Suprapubic skin (tissue), 4 donors: ENCODE results near the gene NT5M. TPM values are rescaled to one million over a fixed set of nuclear protein-coding genes. Genes with fewer than 3 reads are reported as not detected.
"Not testable (repeated sequence)": the region's sequence is repeated elsewhere in the genome, so short reads cannot be mapped to it uniquely, and the experiment has no call there.

ENCODE experiments used
- DNase-seq, 2 donors: peaks; one replicate each; pipeline ENCODE4 v3.0.0-alpha.2; 2019; ENCODE audit warnings: low spot score in 2 of 2
- H3K27ac ChIP-seq: fragments of 200-600 bp; sonication (generic); one replicate; pipeline ENCODE4 v1.5.1; 2019
- H3K27me3 ChIP-seq: fragments of 200-600 bp; sonication (generic); one replicate; pipeline ENCODE4 v1.5.1; 2019
- H3K36me3 ChIP-seq: fragments of 200-600 bp; sonication (generic); one replicate; pipeline ENCODE4 v1.5.1; 2019
- H3K4me1 ChIP-seq: fragments of 200-600 bp; sonication (generic); one replicate; pipeline ENCODE4 v1.5.1; 2019
- H3K4me3 ChIP-seq: fragments of 200-600 bp; sonication (generic); one replicate; pipeline ENCODE4 v1.5.1; 2019; ENCODE audit warnings: mild to moderate bottlenecking
- H3K9me3 ChIP-seq: fragments of 200-600 bp; sonication (generic); one replicate; pipeline ENCODE4 v1.5.1; 2019
- EP300 ChIP-seq: sonication (generic); formaldehyde crosslinking; IDR thresholded peaks from one replicate; pipeline ENCODE4 v1.6.1; 2017; ENCODE audit warnings: antibody characterized with exemption
- POLR2A ChIP-seq, 2 donors: fragments of 450-650 bp; IDR thresholded peaks; one replicate each; pipeline ENCODE4 v1.6.1; 2017; ENCODE audit warnings: antibody characterized with exemption in 2 of 2, mild to moderate bottlenecking in 2 of 2, moderate library complexity in 2 of 2
- POLR2AphosphoS5 ChIP-seq, 3 donors: sonication (generic); formaldehyde crosslinking; IDR thresholded peaks; one replicate each; pipeline ENCODE4 v1.6.1; 2017; ENCODE audit warnings: antibody characterized with exemption in 3 of 3
- WGBS: methylation state at CpG from one replicate; pipeline ENCODE4 v1.1.5; 2018; 5-methylcytosine and 5-hydroxymethylcytosine counted together
- total RNA-seq, 4 donors: library from RNA; depleted of rRNA; stranded (reverse); fragments of >200 nt; gene quantifications; one replicate each; pipeline ENCODE4 v1.1.0, GENCODE V29; 2016
- TF ChIP-seq, protein P1 (sequence below), 2 donors: fragments of 200-600 bp in 1 of 2; fragments of 450-650 bp in 1 of 2; sonication (generic) in 1 of 2; IDR thresholded peaks; one replicate each; pipeline ENCODE4 v1.5.1; 2016 to 2019; ENCODE audit warnings: antibody characterized with exemption in 2 of 2, mild to moderate bottlenecking in 1 of 2, moderate library complexity in 1 of 2

NT5M gene
- total RNA-seq, result 1 to 10 TPM; 1.2 to 4.6 (median 1.9) TPM

DNA sequence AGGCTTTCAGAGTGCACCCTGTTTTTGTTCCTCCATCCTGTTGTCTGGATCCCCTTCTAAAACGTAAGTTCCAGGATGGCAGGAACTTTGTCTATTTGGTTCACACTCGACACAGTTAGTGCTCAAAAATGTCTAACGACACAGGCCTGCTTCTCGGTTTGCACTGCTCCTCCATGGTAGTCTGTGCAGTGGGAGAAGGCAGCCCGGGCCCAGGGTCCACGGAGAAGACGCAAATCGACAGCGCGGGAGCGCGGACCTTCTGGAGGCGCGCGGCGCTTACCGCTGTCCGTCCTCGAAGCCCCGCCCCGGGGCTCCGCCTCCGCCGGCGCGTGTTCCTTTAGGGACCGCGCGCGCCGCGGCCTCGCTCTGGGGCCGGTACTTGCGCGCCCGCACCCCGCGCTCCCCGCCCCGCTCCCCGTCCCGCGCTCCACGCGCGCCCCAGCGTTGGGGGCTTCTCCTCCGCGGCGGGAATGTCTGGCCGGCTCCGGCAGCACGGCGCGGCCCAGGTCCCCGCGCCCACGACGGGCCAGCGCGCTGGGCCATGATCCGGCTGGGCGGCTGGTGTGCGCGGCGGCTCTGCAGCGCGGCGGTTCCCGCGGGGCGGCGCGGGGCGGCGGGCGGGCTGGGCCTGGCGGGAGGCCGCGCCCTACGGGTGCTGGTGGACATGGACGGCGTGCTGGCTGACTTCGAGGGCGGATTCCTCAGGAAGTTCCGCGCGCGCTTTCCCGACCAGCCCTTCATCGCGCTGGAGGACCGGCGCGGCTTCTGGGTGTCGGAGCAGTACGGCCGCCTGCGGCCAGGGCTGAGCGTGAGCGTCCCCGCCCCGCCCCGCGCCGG is at the start of gene NT5M:
Gene NT5M, plus strand, starts transcription at position 364 of the 837 bp plus-strand sequence. Its CDS starts 178 bp downstream, at position 542.
- WGBS, result under 1% methylated on average over 16 of the region's 107 CpGs
- peaks cover 19% of the 10 kb centered on the region for H3K4me1 ChIP-seq

GRCh38 chr17:17253406-17253805 is 49.8 kb upstream of the NT5M start:
- Histone ChIP-seq H3K36me3 (peaks cover 77% of the 10 kb centered on the region), H3K9me3 (no peaks in the 10 kb centered on the region), H3K4me1 (no peaks in the 10 kb centered on the region), H3K27me3 (no peaks in the 10 kb centered on the region), H3K4me3 (no peak overlapping the region), H3K27ac (no peak overlapping the region)
- 90% methylated on average over 3 of the region's 3 CpGs for WGBS
- peak in 1 of 2 donors; percentile 43 for DNase-seq
- TF ChIP-seq EP300 (no peak), POLR2A (IDR thresholded peaks at IDR 0.05) (no peak), POLR2AphosphoS5 (IDR thresholded peaks at IDR 0.05) (no peak)
- TF ChIP-seq, protein P1, sequence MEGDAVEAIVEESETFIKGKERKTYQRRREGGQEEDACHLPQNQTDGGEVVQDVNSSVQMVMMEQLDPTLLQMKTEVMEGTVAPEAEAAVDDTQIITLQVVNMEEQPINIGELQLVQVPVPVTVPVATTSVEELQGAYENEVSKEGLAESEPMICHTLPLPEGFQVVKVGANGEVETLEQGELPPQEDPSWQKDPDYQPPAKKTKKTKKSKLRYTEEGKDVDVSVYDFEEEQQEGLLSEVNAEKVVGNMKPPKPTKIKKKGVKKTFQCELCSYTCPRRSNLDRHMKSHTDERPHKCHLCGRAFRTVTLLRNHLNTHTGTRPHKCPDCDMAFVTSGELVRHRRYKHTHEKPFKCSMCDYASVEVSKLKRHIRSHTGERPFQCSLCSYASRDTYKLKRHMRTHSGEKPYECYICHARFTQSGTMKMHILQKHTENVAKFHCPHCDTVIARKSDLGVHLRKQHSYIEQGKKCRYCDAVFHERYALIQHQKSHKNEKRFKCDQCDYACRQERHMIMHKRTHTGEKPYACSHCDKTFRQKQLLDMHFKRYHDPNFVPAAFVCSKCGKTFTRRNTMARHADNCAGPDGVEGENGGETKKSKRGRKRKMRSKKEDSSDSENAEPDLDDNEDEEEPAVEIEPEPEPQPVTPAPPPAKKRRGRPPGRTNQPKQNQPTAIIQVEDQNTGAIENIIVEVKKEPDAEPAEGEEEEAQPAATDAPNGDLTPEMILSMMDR (IDR thresholded peaks at IDR 0.05), result no peak

More for the DNA sequence above, at the start of gene NT5M:
- peak in 1 of 2 donors; percentile 75 for DNase-seq
- Histone ChIP-seq H3K4me3 (peak within 1 kb of the TSS; percentile 59), H3K27me3 (no peaks in the 10 kb centered on the region), H3K27ac (peak within 1 kb of the TSS; percentile 20), H3K9me3 (no peaks in the 10 kb centered on the region), H3K36me3 (no peaks in the 10 kb centered on the region)
- TF ChIP-seq POLR2A (IDR thresholded peaks at IDR 0.05), result no peak
- no peak for TF ChIP-seq EP300
- TF ChIP-seq POLR2AphosphoS5 (IDR thresholded peaks at IDR 0.05), result no peak
- TF ChIP-seq, protein P1 (IDR thresholded peaks at IDR 0.05), result no peak

GRCh38 chr17:17254036-17254435 is 49.1 kb upstream of the NT5M start:
- peaks cover 79% of the 10 kb centered on the region for H3K36me3 ChIP-seq
- DNase-seq, result no peak

GRCh38 chr17:17255689-17256088 is 47.5 kb upstream of the NT5M start:
- H3K4me3 ChIP-seq, H3K27ac ChIP-seq, H3K4me1 ChIP-seq, H3K9me3 ChIP-seq, H3K27me3 ChIP-seq: not testable (repeated sequence)
- peaks cover 94% of the 10 kb centered on the region for H3K36me3 ChIP-seq
- DNase-seq, result peak in 1 of 2 donors; percentile 20
- 87% methylated on average over 11 of the region's 11 CpGs for WGBS

More at GRCh38 chr17:17254036-17254435, 49.1 kb upstream of the NT5M start:
- no peak overlapping the region for H3K27ac ChIP-seq
- WGBS, result 83% methylated on average over 3 of the region's 3 CpGs
- no peaks in the 10 kb centered on the region for H3K27me3 ChIP-seq
- H3K4me3 ChIP-seq, result no peak overlapping the region
- no peaks in the 10 kb centered on the region for H3K4me1 ChIP-seq
- no peaks in the 10 kb centered on the region for H3K9me3 ChIP-seq
- TF ChIP-seq EP300, result no peak
- TF ChIP-seq, protein P1 (IDR thresholded peaks at IDR 0.05), result no peak
- no peak for TF ChIP-seq POLR2A (IDR thresholded peaks at IDR 0.05)
- TF ChIP-seq POLR2AphosphoS5 (IDR thresholded peaks at IDR 0.05), result no peak

DNA sequence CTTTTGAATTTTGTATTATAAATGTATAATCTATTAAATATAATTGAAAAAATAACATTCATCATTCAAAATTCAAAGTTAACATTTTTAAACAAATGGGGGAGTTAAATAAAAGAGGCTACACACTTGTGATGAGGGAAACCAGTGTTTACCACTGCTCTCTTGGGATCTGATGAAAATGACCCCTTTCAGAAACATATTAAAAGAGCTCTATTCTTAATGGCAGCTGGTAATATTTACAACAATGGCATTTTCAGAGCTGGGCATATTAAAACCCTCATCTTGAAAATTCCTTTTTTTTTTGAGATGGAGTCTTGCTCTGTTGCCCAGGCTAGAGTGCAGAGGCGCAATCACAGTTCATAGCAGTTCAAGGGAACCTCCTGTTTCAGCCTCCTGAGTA is 46.9 kb upstream of the NT5M start:
- H3K9me3 ChIP-seq, result no peaks in the 10 kb centered on the region
- no peak overlapping the region for H3K27ac ChIP-seq
- H3K27me3 ChIP-seq, result no peaks in the 10 kb centered on the region
- peaks cover 96% of the 10 kb centered on the region for H3K36me3 ChIP-seq
- H3K4me3 ChIP-seq, result no peak overlapping the region
- TF ChIP-seq EP300, result no peak
- TF ChIP-seq POLR2AphosphoS5 (IDR thresholded peaks at IDR 0.05), result no peak
- TF ChIP-seq POLR2A (IDR thresholded peaks at IDR 0.05), result no peak
- TF ChIP-seq, protein P1 (IDR thresholded peaks at IDR 0.05), result no peak
- no peaks in the 10 kb centered on the region for H3K4me1 ChIP-seq
- DNase-seq, result no peak
- WGBS, result 94% methylated on average over 1 of the region's 1 CpG
